ENCODE measurements around the gene C1orf105.

C1orf105 gene

GRCh38 chr1:172394811-172395210, 25.7 kb upstream of the C1orf105 start:
- TF ChIP-seq CTCF (conservative IDR thresholded peaks at IDR 0.05; ENCODE audit: low read depth, low read length) = no peak
- DNase-seq (ENCODE audit: low read depth) = no peak
- no peak overlapping the region for H3K4me3 ChIP-seq (ENCODE audit: low read depth, low read length)

- no peak for DNase-seq (ENCODE audit: low read depth)
- no peak for TF ChIP-seq CTCF (conservative IDR thresholded peaks at IDR 0.05; ENCODE audit: low read depth, low read length)
- H3K4me3 ChIP-seq (ENCODE audit: low read depth, low read length) = no peak overlapping the region
These were observed 24.9 kb upstream of the C1orf105 start for GRCh38 chr1:172395576-172395975.

GRCh38 chr1:172397221-172397620, 23.3 kb upstream of the C1orf105 start:
- no peak overlapping the region for H3K4me3 ChIP-seq (ENCODE audit: low read depth, low read length)
- peak; percentile 59 for DNase-seq (ENCODE audit: low read depth)
- TF ChIP-seq CTCF (conservative IDR thresholded peaks at IDR 0.05; ENCODE audit: low read depth, low read length) = no peak

- DNase-seq (ENCODE audit: low read depth) = no peak
- TF ChIP-seq CTCF (conservative IDR thresholded peaks at IDR 0.05; ENCODE audit: low read depth, low read length) = no peak
- H3K4me3 ChIP-seq (ENCODE audit: low read depth, low read length) = no peak overlapping the region
These were observed 22.9 kb upstream of the C1orf105 start for GRCh38 chr1:172397633-172398032.

GRCh38 chr1:172398193-172398592, 22.3 kb upstream of the C1orf105 start:
- H3K4me3 ChIP-seq (ENCODE audit: low read depth, low read length) = no peak overlapping the region
- TF ChIP-seq CTCF (conservative IDR thresholded peaks at IDR 0.05; ENCODE audit: low read depth, low read length) = no peak
- peak; percentile 66 for DNase-seq (ENCODE audit: low read depth)

- H3K4me3 ChIP-seq (ENCODE audit: low read depth, low read length) = no peak overlapping the region
- peak; percentile 94 for DNase-seq (ENCODE audit: low read depth)
- TF ChIP-seq CTCF (conservative IDR thresholded peaks at IDR 0.05; ENCODE audit: low read depth, low read length) = peak; percentile 47
These were observed 21.3 kb upstream of the C1orf105 start for GRCh38 chr1:172398970-172399755.

All from choroid plexus epithelial cell (primary cell).